MCF 10A (cell line): ENCODE measurements around the gene WTIP. TPM values are rescaled to one million over a fixed set of nuclear protein-coding genes. Genes with fewer than 3 reads are reported as not detected.
"Not testable (repeated sequence)": the region's sequence is repeated elsewhere in the genome, so short reads cannot be mapped to it uniquely, and the experiment has no call there.

ENCODE experiments used
- BruUV-seq: library from RNA; stranded (reverse); fragments of 400-500 nt; replicated peaks from 2 replicates; lab custom pipeline; 2021; lab: Mats Ljungman, UMichigan
- CTCF ChIA-PET: fragments of 300-600 bp; sonication (Branson Sonifier 250); formaldehyde crosslinking; extraction: SDS; loops from one replicate; lab custom pipeline; 2021; ENCODE audit warnings: antibody characterized with exemption, inconsistent platforms; lab: Yijun Ruan, JAX
- POLR2A ChIA-PET: fragments of 300-600, 350-650 bp; sonication (Branson Sonifier 250); formaldehyde crosslinking; extraction: SDS; loops from one replicate; lab custom pipeline; 2020; ENCODE audit warnings: antibody characterized with exemption, inconsistent platforms; lab: Yijun Ruan, JAX
- DNase-seq: peaks from one replicate; pipeline ENCODE4 v3.0.0-alpha.2; 2018; ENCODE audit not compliant: unreplicated experiment
- H3K27ac Mint-ChIP-seq: one replicate; pipeline ENCODE4 v1.8.0; 2022; ENCODE audit warnings: mild to moderate bottlenecking, low read depth, mixed read lengths; ENCODE audit not compliant: unreplicated experiment
- H3K27me3 Mint-ChIP-seq: one replicate; pipeline ENCODE4 v1.8.0; 2022; ENCODE audit warnings: mixed read lengths; ENCODE audit not compliant: insufficient read depth, unreplicated experiment
- H3K36me3 Mint-ChIP-seq: one replicate; pipeline ENCODE4 v1.8.0; 2022; ENCODE audit warnings: mild to moderate bottlenecking, moderate library complexity, mixed read lengths; ENCODE audit not compliant: insufficient read depth, unreplicated experiment
- H3K4me1 Mint-ChIP-seq: one replicate; pipeline ENCODE4 v1.8.0; 2022; ENCODE audit warnings: mixed read lengths; ENCODE audit not compliant: insufficient read depth, unreplicated experiment
- H3K4me3 Mint-ChIP-seq: one replicate; pipeline ENCODE4 v1.8.0; 2022; ENCODE audit warnings: mild to moderate bottlenecking, moderate library complexity, mixed read lengths; ENCODE audit not compliant: unreplicated experiment
- H3K9me3 Mint-ChIP-seq: one replicate; pipeline ENCODE4 v1.8.0; 2022; ENCODE audit warnings: mixed read lengths; ENCODE audit not compliant: unreplicated experiment
- CTCF ChIP-seq: fragments of 200-600 bp; IDR thresholded peaks from one replicate; pipeline ENCODE4 v1.8.0; 2022; ENCODE audit warnings: antibody characterized with exemption, mild to moderate bottlenecking; ENCODE audit not compliant: unreplicated experiment
- intact Hi-C: fragments of 100-400 bp; cut with micrococcal nuclease; formaldehyde crosslinking; loops from 2 replicates; pipeline ENCODE4 v1.14.1; 2022
- total RNA-seq: library from RNA; stranded (reverse); gene quantifications from 2 replicates; pipeline ENCODE4 v1.2.3, GENCODE V29; 2022

The WTIP gene
- total RNA-seq, 1 experiment from 2014 or later: 22.6 TPM

GRCh38 chr19:34475026-34475974 lies 6.3 kb upstream of the WTIP start:
- H3K4me1 Mint-ChIP-seq: peaks cover 8% of the 10 kb centered on the region
- peak; percentile 88 for DNase-seq
- peak overlapping the region; percentile 46 for H3K27ac Mint-ChIP-seq
- intact Hi-C loops: no loop called here
- no peaks in the 10 kb centered on the region for H3K27me3 Mint-ChIP-seq
- H3K36me3 Mint-ChIP-seq: peaks cover 32% of the 10 kb centered on the region
- ChIA-PET CTCF (interaction anchor here (0.6 kb wide), 2 partner anchors 80 to 237 kb away, joined by 3 to 5 read pairs; no protein-coding TSS in a partner anchor), POLR2A (interaction anchor here (0.8 to 2.3 kb wide), 4 partner anchors 21 to 301 kb away, joined by 4 to 8 read pairs (median 4); partner anchors contain the start of gene UBA2)
- TF ChIP-seq CTCF: no peak
- no peak overlapping the region for H3K4me3 Mint-ChIP-seq
- no TSS peak for BruUV-seq
- H3K9me3 Mint-ChIP-seq: no peaks in the 10 kb centered on the region

- TF ChIP-seq CTCF: no peak
- intact Hi-C loops: no loop called here
- H3K9me3 Mint-ChIP-seq: no peaks in the 10 kb centered on the region
- BruUV-seq: no TSS peak
- no peak for DNase-seq
- ChIA-PET CTCF (interaction anchor here (0.6 to 0.9 kb wide), 2 partner anchors 11 to 79 kb away, joined by 3 read pairs; no protein-coding TSS in a partner anchor), POLR2A (interaction anchor here (1.0 kb wide), 2 partner anchors 21 to 302 kb away, joined by 4 to 5 read pairs; no protein-coding TSS in a partner anchor)
- no peaks in the 10 kb centered on the region for H3K27me3 Mint-ChIP-seq
- H3K4me3 Mint-ChIP-seq: no peak overlapping the region
- H3K27ac Mint-ChIP-seq: no peak overlapping the region
- H3K4me1 Mint-ChIP-seq: peaks cover 8% of the 10 kb centered on the region
- peaks cover 28% of the 10 kb centered on the region for H3K36me3 Mint-ChIP-seq
Observed at GRCh38 chr19:34475975-34476594, 5.5 kb upstream of the WTIP start.

- H3K4me1 Mint-ChIP-seq: peaks cover 14% of the 10 kb centered on the region
- BruUV-seq, H3K9me3 Mint-ChIP-seq, H3K27me3 Mint-ChIP-seq, H3K4me3 Mint-ChIP-seq, DNase-seq, H3K27ac Mint-ChIP-seq, H3K36me3 Mint-ChIP-seq, intact Hi-C loops: not testable (repeated sequence)
- POLR2A ChIA-PET: interaction anchor here (1.5 kb wide), 1 partner anchor 256 kb away, joined by 5 read pairs; the partner anchor contains the start of gene ZNF181
- CTCF ChIA-PET: interaction anchor here (0.6 to 1.3 kb wide), 2 partner anchors 47 to 1113 kb away, joined by 3 read pairs; no protein-coding TSS in a partner anchor
Observed at GRCh38 chr19:34478496-34478895, 3.1 kb upstream of the WTIP start.

- intact Hi-C loops: no loop called here
- H3K9me3 Mint-ChIP-seq: no peaks in the 10 kb centered on the region
- H3K27ac Mint-ChIP-seq: no peak overlapping the region
- ChIA-PET POLR2A (no interaction called here), CTCF (no interaction called here)
- H3K4me1 Mint-ChIP-seq: peaks cover 22% of the 10 kb centered on the region
- no peak for TF ChIP-seq CTCF
- H3K36me3 Mint-ChIP-seq: no peaks in the 10 kb centered on the region
- BruUV-seq: no TSS peak
- H3K27me3 Mint-ChIP-seq: no peaks in the 10 kb centered on the region
- DNase-seq: no peak
- no peak overlapping the region for H3K4me3 Mint-ChIP-seq
Observed at GRCh38 chr19:34479396-34479795, 2.2 kb upstream of the WTIP start.
